ENCODE measurements around the gene RHBDL1. TPM values are rescaled to one million over a fixed set of nuclear protein-coding genes. Genes with fewer than 3 reads are reported as not detected.

Gene RHBDL1
- total and polyA plus RNA-seq, 9 of the 15 experiments (the other 6 are each of a cell fraction or from before 2014, with no cell fraction given) = 0.03 to 5.6 (median 1.3) TPM; not detected in 1

- 0 out of 2 replicates have a peak, but pooled peaks have one; percentile 16 for TF ChIP-seq SUPT5H (IDR thresholded peaks at IDR 0.05)
- TF ChIP-seq POLR2G (IDR thresholded peaks at IDR 0.05; ENCODE audit: low read depth, low read length) = peak; percentile 5
- TF ChIP-seq TAF1 (IDR thresholded peaks at IDR 0.05; ENCODE audit: control insufficient read depth, extremely low read depth, insufficient read depth, low read length, severe bottlenecking) = no peak
- no peak for TF ChIP-seq ZBTB1 (CRISPR knock-in tag; IDR thresholded peaks at IDR 0.05; ENCODE audit: borderline replicate concordance, low read depth)
- TF ChIP-seq, protein P1, sequence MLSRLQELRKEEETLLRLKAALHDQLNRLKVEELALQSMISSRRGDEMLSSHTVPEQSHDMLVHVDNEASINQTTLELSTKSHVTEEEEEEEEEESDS (CRISPR knock-in tag; IDR thresholded peaks at IDR 0.05) = no peak
Observed at GRCh38 chr16:646679-647172, 28.7 kb upstream of the RHBDL1 start (continued).

- Histone ChIP-seq H4K20me1 (replicated peaks; ENCODE audit: control insufficient read depth, insufficient read depth, low read length) (no peaks in the 10 kb centered on the region), H3K9me1 (ENCODE audit: control insufficient read depth, insufficient read depth, low read length) (no peaks in the 10 kb centered on the region), H3K27me3 (ENCODE audit: control insufficient read depth in 2 of 2, insufficient read depth in 2 of 2, low read length in 2 of 2) (no peaks in the 10 kb centered on the region), H3K9ac (ENCODE audit: insufficient read depth in 1 of 2, low read depth in 2 of 2, low read length in 2 of 2) (no peak overlapping the region; a peak in 1 of 4 replicates), H3K4me3 (no peak overlapping the region), H3K4me2 (ENCODE audit: insufficient read depth, low read length) (no peak overlapping the region), H3K4me1 (replicated peaks in 1 of 2; ENCODE audit: control insufficient read depth in 2 of 2, insufficient read depth in 2 of 2, low read length in 2 of 2) (peaks cover 4 to 88% of the 10 kb centered on the region in 2 experiments; a peak in 3 of 5 replicates), H3K79me2 (ENCODE audit: control insufficient read depth, insufficient read depth, low read length) (peaks cover 39% of the 10 kb centered on the region), H3K9me3 (replicated peaks; ENCODE audit: control insufficient read depth, insufficient read depth, low read depth, low read length) (no peaks in the 10 kb centered on the region), H3K27ac (ENCODE audit: extremely low read depth, low read depth, low read length) (no peak overlapping the region), H2AFZ (ENCODE audit: low read depth, low read length) (no peak overlapping the region), H3K36me3 (ENCODE audit: control insufficient read depth, insufficient read depth, low read length) (peaks cover 51% of the 10 kb centered on the region; the same call in 2 of the 3 replicates)
- FAIRE-seq = no peak
- WGBS (ENCODE audit: insufficient coverage, low coverage, missing lambda C conversion rate) = 96% methylated on average over 19 of the region's 25 CpGs
- no TSS peak for BruUV-seq (replicated peaks)
- in situ Hi-C loops (cut with MboI) (no loop called here), intact Hi-C loops (cut with micrococcal nuclease) (no loop called here)
- no peak for ATAC-seq
- ChIA-PET CTCF (ENCODE audit: low intra/inter-chr PET ratio) (no interaction called here), POLR2A (no interaction called here)
- DNase-seq (ENCODE audit: extremely low read depth in 1 of 4, low spot score in 3 of 4) = no peak
- TF ChIP-seq ZBTB1 (CRISPR knock-in tag; IDR thresholded peaks at IDR 0.05; ENCODE audit: borderline replicate concordance, low read depth) (no peak), MCM3 (IDR thresholded peaks at IDR 0.05) (no peak), ZMIZ1 (IDR thresholded peaks at IDR 0.05; ENCODE audit: low read depth in 2 of 2, low read length in 2 of 2) (no peak), NUFIP1 (IDR thresholded peaks at IDR 0.05; ENCODE audit: partially characterized antibody) (no peak), RBFOX2 (IDR thresholded peaks at IDR 0.05; ENCODE audit: low read depth, low read length) (0 out of 2 replicates have a peak, but pooled peaks have one; percentile 27), ZNF224 (CRISPR knock-in tag; IDR thresholded peaks at IDR 0.05) (no peak), MBD2 (IDR thresholded peaks at IDR 0.05; ENCODE audit: borderline replicate concordance, low read depth) (no peak), CCAR2 (IDR thresholded peaks at IDR 0.05; ENCODE audit: low read depth, low read length) (no peak), SIX5 (IDR thresholded peaks at IDR 0.05; ENCODE audit: borderline replicate concordance in 1 of 2, insufficient read depth in 1 of 2, low read depth in 1 of 2, low read length in 2 of 2) (no peak), ZZZ3 (IDR thresholded peaks at IDR 0.05) (no peak), CCNT2 (IDR thresholded peaks at IDR 0.05; ENCODE audit: borderline replicate concordance, extremely low read depth, insufficient read length, low read depth, low read length) (no peak), TCF15 (CRISPR knock-in tag; IDR thresholded peaks at IDR 0.05) (no peak)
Observed at GRCh38 chr16:647173-647902, 28.1 kb upstream of the RHBDL1 start.

All from K562 (cell line).